NCI-H748 (cell line): ENCODE measurements around the gene KIF26A.
"Not testable (repeated sequence)": the region's sequence is repeated elsewhere in the genome, so short reads cannot be mapped to it uniquely, and the experiment has no call there.

ENCODE experiments used
- DNase-seq: peaks from one replicate; lab custom pipeline; 2025; ENCODE audit not compliant: unreplicated experiment; lab: John Stamatoyannopoulos, UW

Gene KIF26A

DNA sequence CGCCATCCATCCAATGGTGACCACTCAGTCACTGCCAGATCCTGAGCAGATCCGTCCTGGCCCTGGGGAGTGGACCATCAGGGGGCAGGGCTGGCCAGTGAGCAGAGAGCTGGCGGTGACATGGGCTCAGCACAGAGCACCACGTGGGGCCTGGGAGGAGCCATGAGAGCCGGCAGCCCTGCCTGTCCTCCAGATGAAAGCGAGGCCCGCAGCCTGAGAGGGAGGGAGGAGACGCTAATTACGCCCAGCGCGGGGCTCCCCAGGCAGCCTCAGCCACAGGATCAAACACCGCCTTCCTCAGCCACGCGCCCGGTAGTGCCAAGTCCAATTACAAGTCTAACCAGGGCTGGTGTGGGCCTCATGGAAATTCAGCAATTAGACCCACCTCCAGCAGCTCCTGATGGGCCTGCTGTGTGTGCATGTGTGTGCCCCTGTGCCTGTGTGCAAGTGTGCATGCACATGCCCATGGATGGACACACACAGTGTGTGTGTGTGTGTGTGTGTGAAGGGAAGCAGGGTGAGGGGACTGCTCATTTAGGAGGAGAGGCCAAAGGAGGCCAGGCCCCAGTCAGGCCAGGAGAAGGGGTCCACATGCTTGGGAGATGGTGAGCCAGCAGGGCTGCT, 68.0 kb downstream of the KIF26A start:
- DNase-seq = peak; percentile 56

DNA sequence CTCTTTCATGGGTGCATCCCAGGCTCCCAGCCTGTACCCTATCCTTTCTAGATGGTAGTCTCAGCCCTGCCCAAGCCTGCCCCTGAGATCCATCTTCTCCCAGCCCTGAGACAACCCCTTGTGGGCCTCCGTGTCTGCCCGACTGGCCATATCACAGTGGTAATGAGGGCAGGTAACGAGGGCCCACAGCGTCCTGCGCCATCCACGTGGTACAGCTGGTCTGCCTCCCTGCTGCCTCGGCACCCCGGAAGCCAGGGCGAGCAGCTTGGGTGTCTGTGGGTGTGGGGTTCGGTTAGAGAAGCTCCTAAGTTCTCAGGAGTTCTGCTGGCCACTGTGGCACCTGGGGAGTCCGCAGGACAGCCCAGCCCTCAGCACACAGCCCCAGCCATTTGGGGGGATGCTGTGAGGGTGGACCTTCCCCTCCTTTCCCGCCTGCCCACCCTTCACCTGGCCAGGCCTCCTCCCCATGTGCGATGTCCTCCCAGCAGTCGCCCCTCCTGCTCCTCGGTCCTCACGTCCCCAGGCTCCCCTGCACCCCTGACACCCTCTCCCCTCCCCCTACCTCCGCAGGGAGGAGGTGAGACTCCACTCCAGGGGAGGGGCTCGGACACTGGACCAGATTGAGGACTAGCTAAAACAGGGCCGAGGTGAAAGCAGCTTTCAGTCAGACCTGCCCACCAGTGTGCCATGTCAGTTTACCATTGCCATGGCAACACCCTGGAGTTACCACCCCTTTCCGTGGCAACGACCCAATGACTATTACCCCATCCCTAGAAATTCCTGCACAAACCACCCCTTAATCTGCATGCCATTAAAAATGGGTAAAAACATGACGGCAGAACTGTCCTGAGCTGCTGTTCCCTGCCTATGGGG, 69.0 kb downstream of the KIF26A start:
- DNase-seq = no peak

DNA sequence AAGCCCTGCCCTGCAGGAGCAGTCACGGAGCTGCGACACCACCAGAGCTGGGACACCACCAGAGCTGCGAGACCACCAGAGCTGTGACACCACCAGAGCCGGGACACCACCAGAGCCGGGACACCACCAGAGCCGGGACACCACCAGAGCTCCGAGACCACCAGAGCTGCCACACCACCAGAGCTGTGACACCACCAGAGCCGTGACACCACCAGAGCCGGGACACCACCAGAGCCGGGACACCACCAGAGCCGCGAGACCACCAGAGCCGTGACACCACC, 69.6 kb downstream of the KIF26A start:
- not testable (repeated sequence) for DNase-seq

DNA sequence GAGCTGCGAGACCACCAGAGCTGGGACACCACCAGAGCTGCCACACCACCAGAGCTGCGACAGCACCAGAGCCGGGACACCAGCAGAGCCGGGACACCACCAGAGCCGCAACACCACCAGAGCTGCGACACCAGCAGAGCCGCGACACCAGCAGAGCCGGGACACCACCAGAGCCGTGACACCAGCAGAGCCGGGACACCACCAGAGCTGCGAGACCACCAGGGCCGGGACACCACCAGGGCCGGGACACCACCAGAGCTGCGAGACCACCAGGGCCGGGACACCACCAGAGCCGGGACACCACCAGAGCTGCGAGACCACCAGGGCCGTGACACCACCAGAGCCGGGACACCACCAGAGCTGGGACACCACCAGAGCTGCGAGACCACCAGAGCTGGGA, 69.9 kb downstream of the KIF26A start:
- DNase-seq = not testable (repeated sequence)

DNA sequence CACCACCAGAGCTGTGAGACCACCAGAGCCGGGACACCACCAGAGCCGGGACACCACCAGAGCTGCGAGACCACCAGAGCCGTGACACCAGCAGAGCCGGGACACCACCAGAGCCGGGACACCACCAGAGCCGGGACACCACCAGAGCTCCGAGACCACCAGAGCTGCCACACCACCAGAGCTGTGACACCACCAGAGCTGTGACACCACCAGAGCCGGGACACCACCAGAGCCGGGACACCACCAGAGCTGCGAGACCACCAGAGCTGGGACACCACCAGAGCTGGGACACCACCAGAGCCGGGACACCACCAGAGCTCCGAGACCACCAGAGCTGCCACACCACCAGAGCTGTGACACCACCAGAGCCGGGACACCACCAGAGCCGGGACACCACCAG, 70.7 kb downstream of the KIF26A start:
- not testable (repeated sequence) for DNase-seq

DNA sequence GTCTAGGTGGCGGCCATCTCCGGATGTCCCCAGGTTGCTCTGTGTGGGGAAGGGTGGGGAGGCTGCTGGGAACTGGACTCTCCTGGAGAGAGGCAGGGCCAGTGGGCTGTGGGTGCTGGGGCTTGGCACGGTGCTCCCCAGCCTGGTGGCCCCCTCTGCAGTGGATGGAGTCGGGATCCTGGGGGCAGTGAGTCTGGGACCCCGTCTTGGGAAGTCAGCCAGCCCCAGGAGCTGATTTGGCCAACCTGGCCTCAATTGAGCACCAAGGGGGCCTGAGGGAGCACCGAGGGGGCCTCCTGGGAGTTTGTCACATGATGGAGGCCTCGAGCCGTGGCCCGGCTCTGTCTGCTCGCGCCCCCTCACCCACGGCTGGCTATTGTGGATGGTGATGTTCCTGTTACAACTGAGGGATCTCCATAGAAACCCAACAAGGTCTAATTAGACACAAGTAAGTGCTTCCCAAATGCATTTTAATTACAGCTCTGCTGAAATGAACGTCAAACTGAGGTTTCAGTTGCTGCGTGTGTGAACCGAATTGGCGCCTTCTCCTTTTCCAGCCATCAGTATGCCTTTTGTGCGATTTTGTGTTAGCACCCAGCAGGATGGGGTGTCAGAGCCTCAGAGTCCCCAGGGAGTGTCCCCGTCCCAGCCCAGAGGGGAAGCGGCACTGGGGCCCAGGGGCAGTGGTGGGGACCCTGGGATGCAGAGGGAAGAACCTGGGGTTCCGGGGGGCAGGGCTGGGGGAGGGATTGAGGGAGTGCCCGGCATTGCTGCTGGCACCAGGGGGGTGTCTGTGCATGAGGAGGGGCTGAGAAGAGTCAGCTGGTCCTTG, 71.8 kb downstream of the KIF26A start:
- DNase-seq = peak; percentile 73

DNA sequence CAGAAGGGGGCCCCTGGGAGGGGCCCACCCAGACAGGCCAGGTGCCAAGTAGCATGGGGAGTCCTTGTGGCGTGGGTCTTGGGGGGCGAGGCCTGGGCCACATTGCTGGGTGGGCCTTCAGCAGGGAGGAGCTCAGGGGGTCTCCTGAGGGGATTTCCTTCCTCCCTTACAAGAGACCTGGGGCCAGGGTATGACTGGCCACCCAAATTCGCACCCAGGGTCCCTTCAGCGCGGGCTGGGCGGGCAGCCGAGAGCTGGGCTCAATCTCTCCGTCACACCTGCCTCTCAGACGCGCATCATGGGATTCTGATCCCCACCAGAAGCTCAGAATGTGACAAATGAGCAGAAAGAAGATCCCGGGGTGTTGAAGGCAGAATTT, 72.4 kb downstream of the KIF26A start:
- no peak for DNase-seq

DNA sequence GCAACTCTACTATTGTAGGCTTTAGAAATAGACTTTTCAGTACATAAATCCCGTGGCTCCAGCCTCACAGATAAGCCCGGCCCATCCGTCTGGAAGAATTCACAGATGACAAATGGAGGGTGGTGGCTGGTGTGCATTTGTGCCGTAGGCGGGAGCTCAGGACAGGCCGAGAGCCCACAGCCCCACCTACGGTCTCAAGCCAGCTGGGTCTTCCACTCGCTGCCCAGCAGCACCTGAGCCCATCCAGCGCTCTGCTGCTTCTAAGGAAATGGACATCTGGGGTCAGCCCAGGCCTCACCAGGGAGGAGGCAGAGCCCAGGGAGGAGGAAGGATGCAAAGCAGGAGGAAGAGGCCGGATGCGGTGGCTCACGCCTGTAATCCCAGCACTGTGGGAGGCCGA, 72.8 kb downstream of the KIF26A start:
- DNase-seq = no peak

DNA sequence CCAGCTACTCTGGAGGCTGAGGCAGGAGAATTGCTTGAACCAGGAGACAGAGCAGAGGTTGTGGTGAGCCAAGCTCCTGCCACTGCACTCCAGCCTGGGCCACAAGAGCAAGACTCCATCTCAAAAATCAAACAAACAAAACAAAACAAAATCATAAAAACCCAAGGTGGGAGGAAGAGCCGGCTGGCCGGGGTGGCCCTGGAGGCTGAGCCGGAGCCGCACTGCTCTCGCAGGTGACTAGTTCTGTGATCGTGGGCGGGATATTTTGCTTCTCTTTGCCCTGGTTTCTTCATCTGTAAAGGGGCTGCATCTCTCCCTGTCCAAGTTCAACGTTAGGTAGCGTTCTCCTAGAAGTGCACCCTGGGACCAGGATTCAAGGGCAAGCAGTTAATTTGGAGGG, 73.4 kb downstream of the KIF26A start:
- no peak for DNase-seq

DNA sequence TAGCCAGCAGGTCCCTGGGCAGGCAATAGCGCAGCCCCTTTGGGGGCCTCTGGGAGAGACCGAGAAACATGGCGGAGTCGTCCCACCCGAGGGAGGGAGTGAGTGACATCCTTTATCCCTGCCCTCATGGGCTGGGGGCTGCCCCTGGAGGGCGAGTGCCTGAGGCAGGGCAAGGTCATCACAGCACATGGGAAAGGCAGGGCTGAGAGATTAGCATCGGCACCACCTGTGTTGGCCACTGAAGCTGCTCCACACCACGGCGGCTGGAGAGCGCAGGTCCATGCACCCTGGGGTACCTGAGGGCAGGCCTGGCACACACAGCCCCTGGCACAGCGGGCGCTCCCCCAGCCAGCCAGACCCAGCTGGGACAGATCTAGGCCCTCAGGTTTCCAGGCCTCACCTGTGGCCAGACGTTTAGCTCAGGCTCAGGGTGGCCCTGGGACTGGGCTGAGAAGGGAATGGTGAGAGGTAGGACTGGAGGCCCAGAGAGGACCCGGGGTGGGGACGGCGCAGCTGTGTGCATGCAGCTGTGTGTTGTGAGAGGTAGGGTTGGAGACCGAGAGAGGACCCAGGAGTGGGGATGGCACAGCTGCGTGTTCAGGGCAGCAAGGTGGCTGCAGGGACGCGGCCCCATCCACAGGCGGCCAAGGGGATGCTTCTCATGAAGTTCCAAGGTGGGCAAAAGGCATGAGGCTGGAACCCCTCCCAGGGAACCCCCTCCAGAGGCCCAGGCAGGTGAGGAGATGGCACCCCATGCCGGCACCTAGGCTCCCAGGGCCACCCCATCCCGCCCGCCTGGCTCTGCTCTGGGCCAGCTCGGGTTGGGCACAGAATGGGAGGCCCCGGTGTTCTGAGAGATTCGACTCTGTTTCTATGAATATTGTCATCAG, 74.1 kb downstream of the KIF26A start:
- DNase-seq = no peak

DNA sequence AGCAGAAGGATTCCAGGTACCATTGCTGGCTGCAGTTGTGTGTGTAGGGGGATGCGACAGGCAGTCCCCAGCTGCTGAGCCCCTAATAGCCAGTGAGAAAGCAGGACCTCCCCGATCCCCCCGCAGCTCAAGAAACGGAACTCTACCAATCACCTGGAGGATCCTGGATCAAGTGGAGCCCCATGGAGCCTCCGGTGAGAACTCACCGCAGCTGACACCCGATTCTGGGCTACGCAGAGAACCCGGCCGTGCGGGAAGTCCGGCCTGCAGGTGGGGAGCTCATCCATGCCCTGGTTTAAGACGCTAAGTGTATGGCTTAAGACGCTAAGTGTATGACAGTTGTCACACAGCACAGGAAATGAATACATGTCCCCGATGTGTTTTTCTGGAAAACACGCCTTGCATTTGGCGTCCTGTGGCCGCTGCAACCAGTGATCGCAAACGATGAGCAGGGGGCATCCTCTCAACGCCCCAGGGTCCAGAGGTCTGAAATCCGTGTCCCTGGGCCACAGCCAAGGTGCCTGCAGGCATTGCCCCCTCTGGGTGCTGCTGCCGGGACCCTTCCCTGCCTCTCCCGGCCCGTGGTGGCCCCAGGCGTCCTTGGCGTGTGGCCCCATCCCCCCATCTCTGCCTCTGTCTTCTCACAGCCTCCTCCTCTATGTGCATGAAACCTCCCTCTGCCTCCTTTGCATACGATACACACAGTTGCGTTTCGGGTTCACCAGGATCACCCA, 75.1 kb downstream of the KIF26A start:
- DNase-seq = no peak

DNA sequence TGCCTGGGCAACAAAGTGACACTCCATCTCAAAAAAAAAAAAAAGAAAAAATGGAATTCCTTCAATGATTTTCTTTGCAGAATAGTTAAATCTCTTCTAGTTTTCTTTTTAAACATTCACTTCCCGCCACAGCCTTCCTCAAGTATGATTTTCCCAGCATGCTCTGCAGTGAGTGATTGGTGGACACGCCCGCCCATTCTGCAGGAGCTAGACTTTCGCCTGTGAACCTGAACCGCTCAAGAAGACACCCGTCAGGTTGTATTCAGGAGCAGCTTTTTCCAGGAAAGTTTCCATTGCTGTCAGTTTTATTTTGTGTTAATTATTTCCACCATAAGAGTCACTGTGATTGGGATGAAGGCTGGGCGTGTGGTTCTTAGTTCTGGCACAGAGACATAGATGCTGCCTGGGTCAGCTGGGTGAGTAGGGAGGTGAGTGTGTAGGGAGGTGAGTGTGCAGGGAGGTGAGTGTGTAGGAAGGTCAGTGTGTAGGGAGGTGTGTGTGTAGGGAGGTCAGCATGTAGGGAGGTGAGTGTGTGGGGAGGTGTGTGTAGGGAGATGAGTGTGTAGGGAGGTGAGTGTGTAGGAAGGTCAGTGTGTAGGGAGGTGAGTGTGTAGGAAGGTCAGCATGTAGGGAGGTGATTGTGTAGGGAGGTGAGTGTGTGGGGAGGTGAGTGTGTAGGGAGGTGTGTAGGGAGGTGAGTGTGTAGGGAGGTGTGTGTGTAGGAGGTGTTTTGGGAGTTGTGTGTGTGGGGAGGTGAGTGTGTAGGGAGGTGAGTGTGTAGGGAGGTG, 76.2 kb downstream of the KIF26A start:
- DNase-seq = peak; percentile 30

DNA sequence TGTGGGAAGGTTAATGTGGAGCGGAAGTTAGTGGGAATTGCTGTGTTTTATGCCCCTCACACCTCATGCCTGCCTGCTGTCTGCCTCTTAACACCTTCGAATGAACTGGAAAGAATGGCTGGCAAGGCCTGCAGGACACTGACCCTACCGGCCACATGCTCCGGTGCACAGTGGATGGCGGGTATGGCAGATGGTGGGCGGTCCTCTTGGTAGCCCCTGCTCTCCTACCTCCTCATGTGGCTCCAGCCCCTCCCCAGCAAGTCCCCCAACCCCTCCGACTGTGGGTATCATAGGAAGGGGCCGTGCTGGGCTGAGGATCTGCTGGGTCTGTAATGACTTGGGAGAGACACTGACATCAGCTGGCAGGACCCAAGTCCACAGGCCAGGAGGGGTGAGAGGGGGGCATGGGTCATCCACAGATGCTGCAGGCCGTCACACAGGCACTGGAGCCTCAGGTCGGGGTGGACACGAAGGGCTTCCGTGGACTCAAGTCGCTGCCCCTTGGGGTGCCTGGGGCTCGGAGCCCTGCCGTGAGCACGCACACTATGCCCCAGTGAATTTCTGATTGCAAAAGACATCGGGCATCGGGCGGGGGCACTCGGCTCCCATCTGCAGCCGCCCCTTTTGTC, 77.4 kb downstream of the KIF26A start:
- no peak for DNase-seq

DNA sequence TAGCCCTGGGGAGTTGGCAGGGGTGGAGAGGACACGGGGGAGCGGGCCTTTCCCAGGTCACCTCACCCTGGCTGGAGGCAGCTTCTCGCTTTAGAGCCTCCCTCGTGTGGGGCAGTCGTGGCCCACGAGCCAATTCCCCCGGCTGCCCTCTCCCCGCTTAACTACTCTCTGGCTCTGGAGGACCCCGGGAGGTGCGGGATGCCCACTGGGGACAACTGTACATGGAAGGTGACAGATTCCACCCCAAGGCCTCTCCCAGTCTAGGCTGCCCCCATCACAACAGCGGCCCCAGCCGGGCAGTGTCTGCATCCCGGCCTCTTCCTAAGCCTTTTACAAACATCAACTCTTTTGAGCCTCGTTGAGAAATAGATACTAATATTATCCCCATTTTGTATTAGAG, 78.1 kb downstream of the KIF26A start:
- DNase-seq = no peak

DNA sequence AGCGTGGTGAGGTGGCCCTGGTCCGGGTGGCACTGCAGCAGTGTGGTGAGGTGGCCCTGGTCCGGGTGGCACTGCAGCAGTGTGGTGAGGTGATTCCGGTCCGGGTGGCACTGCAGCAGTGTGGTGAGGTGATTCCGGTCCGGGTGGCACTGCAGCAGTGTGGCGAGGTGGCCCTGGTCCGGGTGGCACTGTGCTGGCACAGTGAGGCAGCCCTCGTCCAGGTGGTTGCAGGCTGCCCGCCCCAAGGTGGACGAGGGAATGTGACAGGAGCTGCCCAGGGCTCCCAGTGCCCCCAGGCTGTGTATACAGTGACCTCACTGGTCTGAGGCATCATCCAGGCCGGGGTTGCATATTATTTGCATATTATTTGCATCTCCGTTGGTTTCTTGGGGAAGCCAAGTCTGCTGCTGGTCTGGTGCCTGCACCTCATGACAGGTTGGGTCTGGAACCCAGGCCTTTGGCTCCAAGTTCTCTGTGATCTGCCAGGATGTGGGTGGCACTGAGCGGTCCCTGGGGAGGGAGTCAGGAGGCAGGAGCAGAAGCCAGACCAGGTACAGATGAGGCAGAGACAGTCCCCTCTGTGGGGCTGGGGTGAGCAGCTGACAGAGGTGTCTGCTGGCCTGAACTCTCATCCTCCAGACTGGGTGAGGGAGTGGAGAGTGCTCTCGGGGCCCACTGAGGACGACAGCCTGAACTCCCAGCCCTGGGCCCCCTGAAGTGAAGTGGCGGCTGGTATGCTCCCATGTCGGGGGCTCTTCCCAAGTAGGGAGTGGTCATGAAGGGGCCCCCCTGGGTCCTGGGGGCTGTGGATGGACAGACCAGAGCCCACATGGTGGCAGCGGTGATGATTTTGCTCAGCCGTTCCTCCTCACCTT, 79.3 kb downstream of the KIF26A start:
- DNase-seq = no peak

DNA sequence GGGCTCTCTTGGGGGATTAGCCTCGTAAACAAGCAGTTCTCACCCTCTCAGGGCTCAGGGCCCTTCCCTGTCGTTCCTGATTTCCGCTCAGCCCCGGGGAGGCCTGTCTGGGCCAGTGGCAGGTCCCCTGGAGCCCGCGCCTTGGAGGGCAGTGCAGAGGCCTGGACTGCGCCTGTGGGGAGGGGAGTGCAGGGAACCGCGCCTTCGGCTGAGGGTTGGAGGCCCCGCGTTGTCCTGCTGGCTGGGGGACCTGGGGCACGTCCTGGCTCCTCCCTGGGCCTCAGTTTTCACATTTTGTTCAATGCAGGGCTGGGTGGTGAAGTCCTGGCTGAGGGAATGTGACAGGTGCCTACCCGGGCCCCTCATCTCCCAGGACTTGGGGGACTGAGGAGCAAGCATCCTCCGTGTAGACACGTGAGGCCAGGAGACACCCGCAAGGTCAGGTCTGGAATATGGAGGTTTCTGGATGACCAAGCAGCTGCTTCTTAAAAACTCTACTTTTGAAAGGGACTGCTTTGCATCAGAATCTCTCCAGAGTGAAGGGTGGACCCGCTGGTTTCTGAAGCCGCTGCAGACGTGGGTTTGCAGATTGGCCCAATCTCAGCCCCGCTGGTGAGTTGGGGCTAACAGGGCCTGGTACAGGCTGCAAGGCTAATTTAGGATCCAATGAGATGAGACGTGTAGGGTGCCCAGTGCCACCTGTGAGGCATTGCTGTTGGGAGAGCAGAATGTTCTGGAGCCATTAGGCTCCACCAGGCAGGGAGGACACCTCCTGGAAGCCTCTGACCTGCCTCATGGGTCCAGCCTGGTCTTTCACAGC, 80.2 kb downstream of the KIF26A start:
- no peak for DNase-seq

DNA sequence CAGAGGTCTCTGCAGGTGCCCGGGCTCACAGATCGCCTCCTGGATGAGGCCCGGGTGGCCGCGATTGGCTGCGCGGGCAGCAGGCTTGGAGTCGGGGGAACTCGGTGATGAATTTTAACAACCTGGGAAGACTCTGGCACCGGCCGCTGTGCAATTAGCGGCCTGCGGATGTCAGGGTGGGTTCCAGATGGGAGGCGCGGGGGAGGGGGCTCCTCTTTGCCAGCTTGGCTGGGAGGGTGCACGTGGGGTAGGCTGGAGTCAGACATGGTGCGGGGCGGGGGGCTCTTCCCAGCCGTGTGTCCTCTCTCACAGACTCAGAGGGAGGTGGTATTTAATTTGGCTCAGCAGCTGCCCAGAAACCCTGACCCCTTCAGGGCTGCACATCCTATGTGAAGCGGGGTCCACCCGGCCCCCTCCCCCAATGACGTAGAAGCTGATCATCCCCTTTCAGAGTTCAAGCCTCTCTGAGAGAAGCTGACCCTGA, 81.4 kb downstream of the KIF26A start:
- peak; percentile 37 for DNase-seq
